Smooth muscle cell (in vitro differentiated cells): ENCODE data around the gene TCEAL6. TPM values are rescaled to one million over a fixed set of nuclear protein-coding genes. Genes with fewer than 3 reads are reported as not detected.
A peak's percentile ranks its signal among the peaks of the same experiment; 100 is the strongest.
"Not testable (repeated sequence)": the region's sequence is repeated elsewhere in the genome, so short reads cannot be mapped to it uniquely, and the experiment has no call there.

Experiments
- DNase-seq: peaks from one replicate; lab custom pipeline; 2025; ENCODE audit not compliant: unreplicated experiment; lab: John Stamatoyannopoulos, UW
- H2AFZ ChIP-seq: fragments of 200-600 bp; sonication (generic); 2 replicates; pipeline ENCODE4 v1.6.0; 2016; ENCODE audit warnings: antibody characterized with exemption, low read depth, mild to moderate bottlenecking
- H3F3A ChIP-seq: fragments of 200-600 bp; sonication (generic); 2 replicates; pipeline ENCODE4 v1.6.0; 2017; ENCODE audit warnings: antibody characterized with exemption, low read depth
- H3K27ac ChIP-seq: fragments of 200-600 bp; sonication (generic); 2 replicates; pipeline ENCODE4 v1.5.1; 2016; ENCODE audit warnings: low read depth, mild to moderate bottlenecking
- H3K27me3 ChIP-seq: fragments of 200-600 bp; sonication (generic); 2 replicates; pipeline ENCODE4 v1.6.1; 2016; ENCODE audit warnings: low read depth, mild to moderate bottlenecking
- H3K36me3 ChIP-seq: fragments of 200-600 bp; sonication (generic); 2 replicates; pipeline ENCODE4 v1.5.1; 2016; ENCODE audit warnings: low read depth
- H3K4me1 ChIP-seq: fragments of 200-600 bp; sonication (generic); 2 replicates; pipeline ENCODE4 v1.5.1; 2016; ENCODE audit warnings: low read depth
- H3K4me2 ChIP-seq: fragments of 200-600 bp; sonication (generic); 2 replicates; pipeline ENCODE4 v1.6.0; 2016; ENCODE audit warnings: mild to moderate bottlenecking
- H3K4me3 ChIP-seq: fragments of 200-600 bp; sonication (generic); 2 replicates; pipeline ENCODE4 v1.5.1; 2016; ENCODE audit warnings: mild to moderate bottlenecking
- H3K79me2 ChIP-seq: fragments of 200-600 bp; sonication (generic); 2 replicates; pipeline ENCODE4 v1.6.0; 2016; ENCODE audit warnings: low read depth, mild to moderate bottlenecking
- H3K9ac ChIP-seq: fragments of 200-600 bp; sonication (generic); 2 replicates; pipeline ENCODE4 v1.6.0; 2016; ENCODE audit warnings: low read depth
- H3K9me3 ChIP-seq: fragments of 200-600 bp; sonication (generic); replicated peaks from 2 replicates; pipeline ENCODE4 v1.5.1; 2016; ENCODE audit warnings: low read depth
- H4K20me1 ChIP-seq: fragments of 200-600 bp; sonication (generic); 2 replicates; pipeline ENCODE4 v1.6.0; 2016; ENCODE audit warnings: low read depth
- WGBS: methylation state at CpG from one replicate; pipeline ENCODE4 v1.1.7; 2016; ENCODE audit warnings: low lambda C conversion rate; 5-methylcytosine and 5-hydroxymethylcytosine counted together
- polyA plus RNA-seq: library from polyadenylated mRNA; unstranded; fragments of >200 nt; fragmentation: Nextera tagmentation; extraction: Ambion mirVana; gene quantifications from 2 replicates; pipeline ENCODE4 v1.2.1, GENCODE V29; 2016
- total RNA-seq: library from RNA; depleted of rRNA; stranded (reverse); fragments of >200 nt; gene quantifications from 2 replicates; pipeline ENCODE4 v1.2.3, GENCODE V29; 2014
- TF ChIP-seq, protein P1 (sequence below): fragments of 200-600 bp; sonication (generic); IDR thresholded peaks from 2 replicates; pipeline ENCODE4 v1.5.1; 2017; ENCODE audit warnings: borderline replicate concordance, mild to moderate bottlenecking, antibody characterized with exemption; ENCODE audit not compliant: insufficient read depth, poor library complexity, severe bottlenecking

TCEAL6 gene
- total and polyA plus RNA-seq, 2 experiments from 2014 or later: not detected

DNA sequence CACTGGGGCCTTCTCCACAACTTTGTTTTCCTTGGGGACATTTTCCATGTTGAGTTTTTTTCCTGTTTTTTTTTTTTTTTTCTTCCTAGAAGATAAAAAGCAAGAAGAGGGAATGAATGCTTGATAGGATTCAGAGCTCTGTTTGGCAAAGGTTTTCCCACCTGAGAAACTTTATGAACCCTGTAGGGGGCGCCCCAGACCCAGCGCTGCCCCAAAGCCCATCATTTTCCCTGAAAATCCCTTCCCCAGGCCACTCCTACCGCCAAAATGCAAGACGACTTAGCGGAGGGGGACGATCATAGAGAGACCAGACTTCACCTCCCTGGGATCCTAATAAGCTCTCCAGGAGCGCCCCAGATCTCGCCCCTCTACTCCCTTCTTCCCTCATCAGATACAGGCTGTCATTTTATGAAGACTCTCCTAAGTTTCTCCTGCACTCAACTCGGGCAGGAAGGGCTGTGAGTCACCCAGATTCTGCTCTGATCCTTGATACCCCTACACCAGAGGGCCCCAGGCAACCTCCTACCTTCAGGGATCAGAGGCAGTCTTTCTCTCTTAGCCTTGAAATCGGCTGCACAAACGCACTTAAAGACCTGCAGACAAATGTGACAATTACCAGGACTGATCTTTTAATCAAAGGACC lies 12.1 kb upstream of the TCEAL6 start:
- Histone ChIP-seq H3K9me3 (no peaks in the 10 kb centered on the region), H3K4me1 (no peaks in the 10 kb centered on the region), H3K9ac (no peak overlapping the region), H3K4me2 (no peak overlapping the region), H3K4me3 (peak overlapping the region; percentile 30), H3K27me3 (no peaks in the 10 kb centered on the region), H3F3A (no peaks in the 10 kb centered on the region), H2AFZ (no peak overlapping the region), H3K27ac (no peak overlapping the region), H3K79me2 (no peaks in the 10 kb centered on the region), H3K36me3 (no peaks in the 10 kb centered on the region), H4K20me1 (no peaks in the 10 kb centered on the region)
- DNase-seq: no peak
- 42% methylated on average over 11 of the region's 11 CpGs for WGBS
- TF ChIP-seq, protein P1, sequence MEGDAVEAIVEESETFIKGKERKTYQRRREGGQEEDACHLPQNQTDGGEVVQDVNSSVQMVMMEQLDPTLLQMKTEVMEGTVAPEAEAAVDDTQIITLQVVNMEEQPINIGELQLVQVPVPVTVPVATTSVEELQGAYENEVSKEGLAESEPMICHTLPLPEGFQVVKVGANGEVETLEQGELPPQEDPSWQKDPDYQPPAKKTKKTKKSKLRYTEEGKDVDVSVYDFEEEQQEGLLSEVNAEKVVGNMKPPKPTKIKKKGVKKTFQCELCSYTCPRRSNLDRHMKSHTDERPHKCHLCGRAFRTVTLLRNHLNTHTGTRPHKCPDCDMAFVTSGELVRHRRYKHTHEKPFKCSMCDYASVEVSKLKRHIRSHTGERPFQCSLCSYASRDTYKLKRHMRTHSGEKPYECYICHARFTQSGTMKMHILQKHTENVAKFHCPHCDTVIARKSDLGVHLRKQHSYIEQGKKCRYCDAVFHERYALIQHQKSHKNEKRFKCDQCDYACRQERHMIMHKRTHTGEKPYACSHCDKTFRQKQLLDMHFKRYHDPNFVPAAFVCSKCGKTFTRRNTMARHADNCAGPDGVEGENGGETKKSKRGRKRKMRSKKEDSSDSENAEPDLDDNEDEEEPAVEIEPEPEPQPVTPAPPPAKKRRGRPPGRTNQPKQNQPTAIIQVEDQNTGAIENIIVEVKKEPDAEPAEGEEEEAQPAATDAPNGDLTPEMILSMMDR: peak; percentile 9

DNA sequence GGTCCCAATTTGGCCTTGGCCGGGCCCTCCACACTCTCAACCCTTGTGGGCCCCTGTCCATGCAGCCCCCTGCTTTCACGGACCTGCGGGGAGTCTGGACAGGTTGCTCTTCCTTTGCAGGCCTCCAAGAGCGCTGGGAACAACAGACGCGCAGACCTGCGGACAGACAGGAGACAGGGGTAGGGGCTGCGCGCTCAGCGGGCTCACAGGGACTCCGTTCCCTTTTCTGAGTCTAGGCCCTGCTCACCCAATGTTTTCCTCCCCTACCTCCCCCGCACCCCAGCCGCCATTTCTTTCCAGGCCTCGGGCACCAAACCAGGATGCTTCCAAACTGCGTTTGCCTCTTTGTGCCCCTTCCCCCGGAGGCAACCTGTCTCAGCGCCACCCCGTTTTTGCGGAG lies 650 bp downstream of the TCEAL6 start:
- DNase-seq, H3K36me3 ChIP-seq, H3K27me3 ChIP-seq, H3K4me1 ChIP-seq, H3K4me2 ChIP-seq, H3K9ac ChIP-seq, H3K27ac ChIP-seq, H3K4me3 ChIP-seq, H3K9me3 ChIP-seq, H3F3A ChIP-seq, H4K20me1 ChIP-seq, H2AFZ ChIP-seq, H3K79me2 ChIP-seq: not testable (repeated sequence)
- WGBS: 89% methylated on average over 19 of the region's 19 CpGs

DNA sequence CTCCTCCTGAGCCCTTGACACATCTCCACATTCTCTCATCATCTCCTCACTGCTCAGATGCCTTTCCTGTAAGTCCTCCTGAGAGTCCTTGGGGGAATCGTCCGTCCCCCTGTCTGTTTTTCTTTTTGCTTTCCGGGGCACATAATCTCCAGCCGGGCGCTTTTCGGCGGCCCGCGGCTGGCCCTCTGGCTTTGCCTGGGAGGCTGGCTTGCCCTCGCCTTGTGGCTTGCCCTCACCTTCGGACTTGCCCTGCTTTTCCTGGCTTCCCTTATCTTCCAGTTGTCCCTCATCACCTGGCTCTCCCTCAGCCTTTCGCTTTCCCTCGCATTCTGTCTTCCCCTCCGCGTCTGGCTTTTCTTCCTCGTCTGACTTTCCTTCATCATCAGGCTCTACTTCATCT lies 1.4 kb downstream of the TCEAL6 start:
- H3K4me1 ChIP-seq, H3K9ac ChIP-seq, H3K36me3 ChIP-seq, H4K20me1 ChIP-seq, H3F3A ChIP-seq, H3K4me2 ChIP-seq, H3K4me3 ChIP-seq, H3K9me3 ChIP-seq, H2AFZ ChIP-seq, DNase-seq, H3K27me3 ChIP-seq, H3K79me2 ChIP-seq, H3K27ac ChIP-seq: not testable (repeated sequence)
- WGBS: 88% methylated on average over 16 of the region's 16 CpGs

DNA sequence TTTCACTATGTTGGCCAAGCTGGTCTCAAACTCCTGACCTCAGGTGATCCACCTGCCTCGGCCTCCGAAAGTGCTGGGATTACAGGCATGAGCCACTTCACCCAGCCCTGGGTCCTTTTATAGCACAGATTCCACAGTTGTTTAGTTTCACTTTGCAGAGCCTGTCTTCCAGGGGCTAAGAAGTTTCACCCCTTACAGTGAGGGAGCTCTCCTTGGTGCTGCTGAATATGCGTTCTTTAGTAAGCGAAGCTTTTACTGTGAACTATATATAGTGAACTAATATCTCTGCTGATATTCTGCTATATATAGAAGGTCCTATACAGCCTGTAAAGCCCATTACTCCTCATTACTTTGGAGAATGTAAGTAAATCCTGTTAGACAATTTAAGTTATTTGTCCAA lies 4.2 kb downstream of the TCEAL6 start:
- WGBS: 86% methylated on average over 4 of the region's 4 CpGs
- no peak for DNase-seq
- Histone ChIP-seq H3K4me3 (no peak overlapping the region), H3K27ac (no peak overlapping the region), H3K9me3 (no peaks in the 10 kb centered on the region), H3F3A (no peaks in the 10 kb centered on the region), H4K20me1 (no peaks in the 10 kb centered on the region), H3K79me2 (no peaks in the 10 kb centered on the region), H3K9ac (no peak overlapping the region), H3K4me2 (no peak overlapping the region), H2AFZ (no peak overlapping the region), H3K4me1 (no peaks in the 10 kb centered on the region), H3K27me3 (no peaks in the 10 kb centered on the region), H3K36me3 (no peaks in the 10 kb centered on the region)
- TF ChIP-seq, protein P1: no peak

DNA sequence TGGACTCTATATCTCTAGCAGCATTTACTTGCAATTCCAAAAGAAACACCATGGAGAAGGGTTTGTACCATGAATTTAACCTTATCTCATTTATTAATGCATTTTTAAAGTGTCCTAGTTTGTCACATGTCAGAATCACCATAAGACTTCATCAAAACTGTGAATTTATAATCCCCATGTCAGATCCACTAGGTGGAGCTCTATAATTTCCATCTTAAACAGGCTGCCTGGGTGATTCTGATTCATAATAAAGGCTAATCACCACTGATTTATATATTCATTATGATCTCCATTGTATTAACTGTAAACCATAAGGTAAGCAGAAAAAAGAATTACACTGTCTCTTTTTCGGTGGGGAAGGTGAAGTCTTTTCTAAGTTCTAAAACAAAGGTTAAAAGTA lies 12.8 kb downstream of the TCEAL6 start:
- H3K9me3 ChIP-seq: no peaks in the 10 kb centered on the region
- no peaks in the 10 kb centered on the region for H3K4me1 ChIP-seq
- TF ChIP-seq, protein P1: peak; percentile 23
- no peaks in the 10 kb centered on the region for H3K36me3 ChIP-seq
- H3K27me3 ChIP-seq: peaks cover 1% of the 10 kb centered on the region
- H3K79me2 ChIP-seq: no peaks in the 10 kb centered on the region
- H3K4me3 ChIP-seq: no peak overlapping the region
- H3K4me2 ChIP-seq: no peak overlapping the region
- no peak for DNase-seq
- 26% methylated on average over 1 of the region's 1 CpG for WGBS
- H4K20me1 ChIP-seq: no peaks in the 10 kb centered on the region
- H3K27ac ChIP-seq: no peak overlapping the region
- H3K9ac ChIP-seq: no peak overlapping the region
- H2AFZ ChIP-seq: no peak overlapping the region
- no peaks in the 10 kb centered on the region for H3F3A ChIP-seq
